SK-N-SH treated with all-trans-retinoic acid at 6 μM for 48 hours (cell line): ENCODE results near the gene DIPK1B.

Experiments
- ATAC-seq: fragments of 200-7000 bp; cut with Tn5 transposase; 3 replicates; pipeline ENCODE4 v1.9.1; 2020; ENCODE audit warnings: mild to moderate bottlenecking, moderate library complexity
- ARNTL ChIP-seq: fragments of 450-650 bp; formaldehyde crosslinking; IDR thresholded peaks from 2 replicates; pipeline ENCODE4 v1.5.0; 2020; ENCODE audit warnings: low read depth, mild to moderate bottlenecking, moderate library complexity, borderline replicate concordance
- BACH2 ChIP-seq: fragments of 250-450 bp; sonication (Bioruptor Pico); IDR thresholded peaks from 2 replicates; pipeline ENCODE4 v1.9.0; 2021; ENCODE audit warnings: mild to moderate bottlenecking, borderline replicate concordance
- CSDC2 ChIP-seq: fragments of 250-450 bp; sonication (Bioruptor Pico); IDR thresholded peaks from 2 replicates; pipeline ENCODE4 v1.5.0; 2020; ENCODE audit warnings: mild to moderate bottlenecking, moderate library complexity
- ESRRG ChIP-seq: fragments of 250-450 bp; sonication (Bioruptor Pico); IDR thresholded peaks from 2 replicates; pipeline ENCODE4 v1.6.1; 2021; ENCODE audit warnings: mild to moderate bottlenecking
- GLIS3 ChIP-seq: fragments of 250-450 bp; sonication (Bioruptor Pico); IDR thresholded peaks from 2 replicates; pipeline ENCODE4 v1.5.0; 2020; ENCODE audit warnings: mild to moderate bottlenecking, moderate library complexity
- ISL1 ChIP-seq: fragments of 250-450 bp; sonication (Bioruptor Pico); IDR thresholded peaks from 2 replicates; pipeline ENCODE4 v2.1.2; 2022; ENCODE audit warnings: mild to moderate bottlenecking, moderate library complexity
- OSR1 ChIP-seq: fragments of 250-450 bp; sonication (Bioruptor Pico); IDR thresholded peaks from 2 replicates; pipeline ENCODE4 v1.8.0; 2022; ENCODE audit warnings: moderate library complexity, mild to moderate bottlenecking, inconsistent platforms
- PPARA ChIP-seq: fragments of 250-450 bp; sonication (Bioruptor Pico); IDR thresholded peaks from 2 replicates; pipeline ENCODE4 v1.5.0; 2020; ENCODE audit warnings: mild to moderate bottlenecking, borderline replicate concordance
- SNAI2 ChIP-seq: fragments of 250-450 bp; sonication (Bioruptor Pico); IDR thresholded peaks from 2 replicates; pipeline ENCODE4 v1.5.0; 2020; ENCODE audit warnings: mild to moderate bottlenecking, moderate library complexity
- TCF4 ChIP-seq: fragments of 250-450 bp; sonication (Bioruptor Pico); IDR thresholded peaks from 2 replicates; pipeline ENCODE4 v1.8.0; 2021; ENCODE audit warnings: mild to moderate bottlenecking, moderate library complexity, borderline replicate concordance
- TOX ChIP-seq: fragments of 250-450 bp; sonication (Bioruptor Pico); IDR thresholded peaks from 2 replicates; pipeline ENCODE4 v1.8.0; 2021; ENCODE audit warnings: mild to moderate bottlenecking, moderate library complexity, borderline replicate concordance
- ZC3H10 ChIP-seq: fragments of 250-450 bp; sonication (Bioruptor Pico); IDR thresholded peaks from 2 replicates; pipeline ENCODE4 v1.5.1; 2021; ENCODE audit warnings: mild to moderate bottlenecking, moderate library complexity
- ZFP3 ChIP-seq: fragments of 250-450 bp; sonication (Bioruptor Pico); IDR thresholded peaks from 2 replicates; pipeline ENCODE4 v1.5.0; 2020; ENCODE audit warnings: mild to moderate bottlenecking, moderate library complexity
- ZFP30 ChIP-seq: fragments of 450-650 bp; formaldehyde crosslinking; IDR thresholded peaks from 2 replicates; pipeline ENCODE4 v1.5.0; 2022; ENCODE audit warnings: mild to moderate bottlenecking, moderate library complexity
- ZNF565 ChIP-seq: fragments of 450-650 bp; formaldehyde crosslinking; conservative IDR thresholded peaks from 2 replicates; pipeline ENCODE4 v1.5.0; 2020; ENCODE audit warnings: low read depth, mild to moderate bottlenecking, moderate library complexity
- TF ChIP-seq, protein P1 (sequence below): fragments of 250-450 bp; sonication (Bioruptor Pico); IDR thresholded peaks from 2 replicates; pipeline ENCODE4 v1.5.1; 2020; ENCODE audit warnings: low read depth, mild to moderate bottlenecking, moderate library complexity
- TF ChIP-seq, protein P2 (sequence below): fragments of 250-450 bp; sonication (Bioruptor Pico); IDR thresholded peaks from 2 replicates; pipeline ENCODE4 v1.8.0; 2020; ENCODE audit warnings: mild to moderate bottlenecking, moderate library complexity, borderline replicate concordance
- TF ChIP-seq, protein P3 (sequence below): fragments of 250-450 bp; sonication (Bioruptor Pico); IDR thresholded peaks from 2 replicates; pipeline ENCODE4 v1.8.0; 2021; ENCODE audit warnings: low read depth, mild to moderate bottlenecking, moderate library complexity, borderline replicate concordance
- TF ChIP-seq, protein P4 (sequence below): fragments of 250-450 bp; sonication (Bioruptor Pico); IDR thresholded peaks from 2 replicates; pipeline ENCODE4 v1.5.0; 2020; ENCODE audit warnings: mild to moderate bottlenecking, moderate library complexity

The DIPK1B gene

DNA sequence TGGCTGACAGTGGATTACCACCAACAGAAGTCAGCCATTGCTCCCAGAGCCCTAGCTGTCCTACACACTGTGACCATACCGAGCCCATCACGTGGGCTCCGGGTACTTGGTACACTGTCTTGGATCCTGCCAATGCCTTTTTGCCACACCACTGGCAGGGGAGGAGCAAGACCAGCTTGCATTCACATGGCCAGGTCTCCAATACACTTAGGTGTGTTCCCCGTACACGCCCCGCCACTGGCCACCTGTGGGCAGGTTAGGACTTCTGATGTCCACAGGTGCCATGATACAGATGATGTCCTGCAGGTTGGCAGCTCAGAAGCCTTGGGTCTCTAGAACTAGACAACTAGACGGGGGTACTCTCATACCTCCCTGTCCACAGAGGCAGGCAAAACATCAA, 5.4 kb upstream of the DIPK1B start:
- no peak for ATAC-seq
- TF ChIP-seq TCF4 (no peak), ESRRG (CRISPR knock-in tag) (no peak), TOX (CRISPR knock-in tag) (no peak), PPARA (CRISPR knock-in tag) (no peak), GLIS3 (CRISPR knock-in tag) (no peak), SNAI2 (CRISPR knock-in tag) (no peak), ISL1 (CRISPR knock-in tag) (no peak), OSR1 (CRISPR knock-in tag) (no peak)
- TF ChIP-seq, protein P1, sequence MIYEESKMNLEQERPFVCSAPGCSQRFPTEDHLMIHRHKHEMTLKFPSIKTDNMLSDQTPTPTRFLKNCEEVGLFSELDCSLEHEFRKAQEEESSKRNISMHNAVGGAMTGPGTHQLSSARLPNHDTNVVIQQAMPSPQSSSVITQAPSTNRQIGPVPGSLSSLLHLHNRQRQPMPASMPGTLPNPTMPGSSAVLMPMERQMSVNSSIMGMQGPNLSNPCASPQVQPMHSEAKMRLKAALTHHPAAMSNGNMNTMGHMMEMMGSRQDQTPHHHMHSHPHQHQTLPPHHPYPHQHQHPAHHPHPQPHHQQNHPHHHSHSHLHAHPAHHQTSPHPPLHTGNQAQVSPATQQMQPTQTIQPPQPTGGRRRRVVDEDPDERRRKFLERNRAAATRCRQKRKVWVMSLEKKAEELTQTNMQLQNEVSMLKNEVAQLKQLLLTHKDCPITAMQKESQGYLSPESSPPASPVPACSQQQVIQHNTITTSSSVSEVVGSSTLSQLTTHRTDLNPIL (CRISPR knock-in tag): no peak

DNA sequence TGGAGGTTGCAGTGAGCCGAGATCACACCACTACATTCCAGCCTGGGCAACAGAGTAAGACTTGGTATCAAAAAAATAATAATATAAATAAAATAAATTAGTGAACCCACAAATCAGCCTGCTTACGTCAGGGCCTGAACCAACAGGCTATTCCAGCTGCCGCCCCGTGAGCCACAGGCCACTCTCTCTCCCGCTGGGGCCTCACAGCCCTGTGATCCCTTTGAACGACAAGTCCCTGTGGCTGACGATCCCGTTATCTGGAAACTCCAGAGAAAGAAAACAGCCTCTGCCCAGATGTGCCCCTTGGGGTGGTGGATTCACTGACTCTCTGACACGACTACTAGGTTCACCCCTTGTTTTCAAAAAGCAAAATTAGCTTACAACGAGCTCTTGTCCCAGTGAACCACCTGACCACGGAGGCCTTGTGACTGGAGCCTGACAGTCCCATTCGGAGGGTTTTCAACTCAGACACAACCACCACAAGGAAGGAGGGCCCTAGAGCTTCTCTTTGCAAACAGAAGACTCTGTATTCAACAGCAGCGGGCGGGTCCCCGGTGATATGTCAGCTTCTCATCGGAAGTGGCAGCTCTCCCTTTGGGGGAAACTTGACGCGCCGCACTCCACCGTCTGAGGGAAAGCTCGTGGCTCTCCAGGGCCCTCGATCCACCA, 4.4 kb upstream of the DIPK1B start:
- TF ChIP-seq BACH2 (CRISPR knock-in tag) (no peak), GLIS3 (CRISPR knock-in tag) (no peak), TOX (CRISPR knock-in tag) (no peak), ARNTL (CRISPR knock-in tag) (no peak), ZC3H10 (CRISPR knock-in tag) (no peak), CSDC2 (CRISPR knock-in tag) (no peak)
- TF ChIP-seq, protein P2, sequence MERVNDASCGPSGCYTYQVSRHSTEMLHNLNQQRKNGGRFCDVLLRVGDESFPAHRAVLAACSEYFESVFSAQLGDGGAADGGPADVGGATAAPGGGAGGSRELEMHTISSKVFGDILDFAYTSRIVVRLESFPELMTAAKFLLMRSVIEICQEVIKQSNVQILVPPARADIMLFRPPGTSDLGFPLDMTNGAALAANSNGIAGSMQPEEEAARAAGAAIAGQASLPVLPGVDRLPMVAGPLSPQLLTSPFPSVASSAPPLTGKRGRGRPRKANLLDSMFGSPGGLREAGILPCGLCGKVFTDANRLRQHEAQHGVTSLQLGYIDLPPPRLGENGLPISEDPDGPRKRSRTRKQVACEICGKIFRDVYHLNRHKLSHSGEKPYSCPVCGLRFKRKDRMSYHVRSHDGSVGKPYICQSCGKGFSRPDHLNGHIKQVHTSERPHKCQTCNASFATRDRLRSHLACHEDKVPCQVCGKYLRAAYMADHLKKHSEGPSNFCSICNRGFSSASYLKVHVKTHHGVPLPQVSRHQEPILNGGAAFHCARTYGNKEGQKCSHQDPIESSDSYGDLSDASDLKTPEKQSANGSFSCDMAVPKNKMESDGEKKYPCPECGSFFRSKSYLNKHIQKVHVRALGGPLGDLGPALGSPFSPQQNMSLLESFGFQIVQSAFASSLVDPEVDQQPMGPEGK: no peak
- ATAC-seq: no peak

DNA sequence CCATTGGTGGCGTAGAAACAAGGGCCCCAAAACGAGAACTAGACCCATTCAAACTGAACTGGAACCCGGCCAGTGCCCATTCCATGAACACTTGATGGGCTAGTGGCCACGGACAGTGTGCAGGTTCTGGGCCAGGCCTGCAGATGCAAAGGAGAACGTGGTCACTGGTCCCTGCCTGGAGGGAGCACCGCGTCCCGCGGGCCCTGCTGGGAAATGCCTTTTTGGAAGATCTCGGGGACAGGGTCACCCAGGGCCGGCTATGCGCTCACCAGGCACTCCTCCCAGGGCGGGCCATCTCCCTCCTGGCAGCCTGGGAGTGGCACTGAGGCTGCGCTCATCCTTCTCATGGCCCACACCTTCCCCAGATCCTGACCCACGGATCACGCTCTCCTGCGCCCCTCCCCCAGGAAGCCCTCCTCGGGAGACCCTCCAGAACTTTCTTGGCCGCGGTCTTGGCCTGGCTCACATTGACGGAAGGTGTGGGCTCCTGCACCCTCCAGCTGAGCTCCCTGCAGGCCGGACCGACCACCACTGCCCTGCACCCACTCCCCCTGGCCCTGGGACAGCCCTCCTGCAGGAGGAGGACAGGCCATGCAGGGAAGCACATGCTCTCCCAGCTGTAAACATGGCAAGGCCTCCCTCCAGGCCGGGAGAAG, 2.8 kb upstream of the DIPK1B start:
- no peak for ATAC-seq
- no peak for TF ChIP-seq OSR1 (CRISPR knock-in tag)
- no peak for TF ChIP-seq PPARA (CRISPR knock-in tag)
- TF ChIP-seq, protein P3, sequence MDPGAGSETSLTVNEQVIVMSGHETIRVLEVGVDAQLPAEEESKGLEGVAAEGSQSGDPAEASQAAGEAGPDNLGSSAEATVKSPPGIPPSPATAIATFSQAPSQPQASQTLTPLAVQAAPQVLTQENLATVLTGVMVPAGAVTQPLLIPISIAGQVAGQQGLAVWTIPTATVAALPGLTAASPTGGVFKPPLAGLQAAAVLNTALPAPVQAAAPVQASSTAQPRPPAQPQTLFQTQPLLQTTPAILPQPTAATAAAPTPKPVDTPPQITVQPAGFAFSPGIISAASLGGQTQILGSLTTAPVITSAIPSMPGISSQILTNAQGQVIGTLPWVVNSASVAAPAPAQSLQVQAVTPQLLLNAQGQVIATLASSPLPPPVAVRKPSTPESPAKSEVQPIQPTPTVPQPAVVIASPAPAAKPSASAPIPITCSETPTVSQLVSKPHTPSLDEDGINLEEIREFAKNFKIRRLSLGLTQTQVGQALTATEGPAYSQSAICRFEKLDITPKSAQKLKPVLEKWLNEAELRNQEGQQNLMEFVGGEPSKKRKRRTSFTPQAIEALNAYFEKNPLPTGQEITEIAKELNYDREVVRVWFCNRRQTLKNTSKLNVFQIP (CRISPR knock-in tag): no peak
- no peak for TF ChIP-seq BACH2 (CRISPR knock-in tag)
- TF ChIP-seq, protein P2: no peak
- TF ChIP-seq ARNTL (CRISPR knock-in tag): no peak
- TF ChIP-seq ZNF565 (CRISPR knock-in tag): no peak
- TF ChIP-seq TOX (CRISPR knock-in tag): no peak
- TF ChIP-seq ZFP30 (CRISPR knock-in tag): no peak
- no peak for TF ChIP-seq SNAI2 (CRISPR knock-in tag)

DNA sequence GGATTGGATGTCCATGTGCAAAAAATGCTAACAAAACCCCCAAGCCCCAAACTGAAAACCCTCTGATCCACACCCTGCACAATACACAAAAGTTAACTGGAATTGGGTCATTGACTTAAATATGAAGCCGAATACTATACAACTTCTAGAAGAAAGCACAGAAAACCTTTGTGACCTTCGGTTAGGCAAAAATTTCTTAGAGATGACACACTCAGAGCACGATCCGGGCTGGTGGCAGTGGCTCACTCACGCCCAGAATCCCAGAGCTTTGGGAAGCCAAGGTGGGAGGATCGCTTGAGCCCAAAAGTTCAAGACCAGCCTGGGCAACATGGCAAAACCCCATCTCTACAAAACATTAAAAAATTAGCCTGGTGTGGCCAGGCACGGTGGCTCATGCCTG, 1.8 kb upstream of the DIPK1B start:
- TF ChIP-seq, protein P4, sequence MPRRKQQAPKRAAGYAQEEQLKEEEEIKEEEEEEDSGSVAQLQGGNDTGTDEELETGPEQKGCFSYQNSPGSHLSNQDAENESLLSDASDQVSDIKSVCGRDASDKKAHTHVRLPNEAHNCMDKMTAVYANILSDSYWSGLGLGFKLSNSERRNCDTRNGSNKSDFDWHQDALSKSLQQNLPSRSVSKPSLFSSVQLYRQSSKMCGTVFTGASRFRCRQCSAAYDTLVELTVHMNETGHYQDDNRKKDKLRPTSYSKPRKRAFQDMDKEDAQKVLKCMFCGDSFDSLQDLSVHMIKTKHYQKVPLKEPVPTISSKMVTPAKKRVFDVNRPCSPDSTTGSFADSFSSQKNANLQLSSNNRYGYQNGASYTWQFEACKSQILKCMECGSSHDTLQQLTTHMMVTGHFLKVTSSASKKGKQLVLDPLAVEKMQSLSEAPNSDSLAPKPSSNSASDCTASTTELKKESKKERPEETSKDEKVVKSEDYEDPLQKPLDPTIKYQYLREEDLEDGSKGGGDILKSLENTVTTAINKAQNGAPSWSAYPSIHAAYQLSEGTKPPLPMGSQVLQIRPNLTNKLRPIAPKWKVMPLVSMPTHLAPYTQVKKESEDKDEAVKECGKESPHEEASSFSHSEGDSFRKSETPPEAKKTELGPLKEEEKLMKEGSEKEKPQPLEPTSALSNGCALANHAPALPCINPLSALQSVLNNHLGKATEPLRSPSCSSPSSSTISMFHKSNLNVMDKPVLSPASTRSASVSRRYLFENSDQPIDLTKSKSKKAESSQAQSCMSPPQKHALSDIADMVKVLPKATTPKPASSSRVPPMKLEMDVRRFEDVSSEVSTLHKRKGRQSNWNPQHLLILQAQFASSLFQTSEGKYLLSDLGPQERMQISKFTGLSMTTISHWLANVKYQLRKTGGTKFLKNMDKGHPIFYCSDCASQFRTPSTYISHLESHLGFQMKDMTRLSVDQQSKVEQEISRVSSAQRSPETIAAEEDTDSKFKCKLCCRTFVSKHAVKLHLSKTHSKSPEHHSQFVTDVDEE: no peak
- TF ChIP-seq, protein P1 (CRISPR knock-in tag): no peak
- no peak for TF ChIP-seq ZC3H10 (CRISPR knock-in tag)
- no peak for TF ChIP-seq TOX (CRISPR knock-in tag)
- no peak for TF ChIP-seq TCF4
- no peak for TF ChIP-seq ZFP3 (CRISPR knock-in tag)
- TF ChIP-seq CSDC2 (CRISPR knock-in tag): no peak
- ATAC-seq: no peak

DNA sequence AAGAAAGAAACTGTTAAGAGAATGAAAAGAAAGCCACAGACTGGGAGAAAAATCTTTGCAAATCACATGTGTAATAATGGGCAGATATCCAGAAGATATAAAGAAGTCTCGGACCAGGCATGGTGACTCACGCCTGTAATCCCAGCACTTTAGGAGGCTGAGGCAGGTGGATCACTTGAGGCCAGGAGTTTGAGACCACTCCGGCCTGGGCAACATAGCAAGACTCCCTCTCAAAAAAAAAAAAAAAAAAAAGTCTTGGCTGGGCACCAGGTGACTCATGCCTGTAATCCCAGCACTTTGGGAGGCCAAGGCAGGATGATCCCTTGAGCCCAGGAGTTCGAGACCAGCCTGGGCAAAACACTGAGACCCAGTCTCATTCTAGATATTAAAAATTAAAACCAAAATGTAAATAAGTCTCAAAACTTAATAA, 1.1 kb upstream of the DIPK1B start:
- ATAC-seq: peak; percentile 24
